HG03460 (cell line): Measurements from ENCODE around the gene MTHFR.

Experiments
- ATAC-seq: cut with Tn5 transposase; IDR thresholded peaks from one replicate; pipeline ENCODE4 v1.9.1; 2021; ENCODE audit not compliant: unreplicated experiment

MTHFR gene

GRCh38 chr1:11805422-11806306 is at the start of gene MTHFR, which contains the start of gene CLCN6:
Gene MTHFR, minus strand, starts transcription at chr1:11805964. Its CDS starts 2,848 bp downstream, at chr1:11803116.
Gene CLCN6, plus strand, starts transcription at chr1:11806191. Its CDS starts 72 bp downstream, at chr1:11806263.
- peak; percentile 78 for ATAC-seq

DNA sequence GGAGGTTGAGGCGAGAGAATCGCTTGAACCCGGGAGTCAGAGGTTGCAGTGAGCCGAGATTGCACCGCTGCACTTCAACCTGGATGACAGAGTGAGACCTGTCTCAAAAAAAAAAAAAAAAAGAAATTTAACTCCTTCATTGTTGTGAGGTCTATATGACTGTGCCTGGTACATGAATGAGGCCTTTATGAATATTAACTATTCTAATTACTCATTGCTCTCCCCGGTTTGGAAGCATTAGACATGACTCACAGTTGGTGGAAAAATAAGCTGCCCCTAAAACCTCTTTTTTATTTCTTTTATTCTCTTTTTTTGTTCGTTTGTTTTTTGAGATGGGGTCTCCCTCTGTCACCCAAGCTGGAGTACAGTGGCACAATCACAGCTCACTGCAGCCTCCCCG is 49.7 kb upstream of the MTHFR start:
- no peak for ATAC-seq

GRCh38 chr1:11854519-11854918 is 48.8 kb upstream of the MTHFR start:
- ATAC-seq: no peak

GRCh38 chr1:11851180-11851579 is 45.4 kb upstream of the MTHFR start:
- no peak for ATAC-seq

GRCh38 chr1:11850156-11850555 is 44.4 kb upstream of the MTHFR start:
- ATAC-seq: no peak

DNA sequence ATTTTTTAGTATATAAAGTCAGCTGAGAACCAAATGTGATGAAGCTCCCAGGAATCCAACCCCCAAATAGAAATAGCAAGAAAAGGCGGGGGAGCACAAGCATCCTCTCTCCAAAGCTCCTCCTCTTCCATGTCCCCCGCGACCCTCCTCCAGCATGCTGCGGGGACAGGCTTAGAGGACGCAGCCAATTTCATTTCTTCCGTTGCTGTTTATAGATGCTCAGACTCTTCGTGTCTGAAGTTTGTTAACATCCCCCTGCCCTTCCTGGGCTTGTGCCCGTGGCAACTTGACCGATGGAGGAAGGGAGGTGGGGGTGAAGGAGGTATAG is 42.6 kb upstream of the MTHFR start:
- ATAC-seq: no peak

DNA sequence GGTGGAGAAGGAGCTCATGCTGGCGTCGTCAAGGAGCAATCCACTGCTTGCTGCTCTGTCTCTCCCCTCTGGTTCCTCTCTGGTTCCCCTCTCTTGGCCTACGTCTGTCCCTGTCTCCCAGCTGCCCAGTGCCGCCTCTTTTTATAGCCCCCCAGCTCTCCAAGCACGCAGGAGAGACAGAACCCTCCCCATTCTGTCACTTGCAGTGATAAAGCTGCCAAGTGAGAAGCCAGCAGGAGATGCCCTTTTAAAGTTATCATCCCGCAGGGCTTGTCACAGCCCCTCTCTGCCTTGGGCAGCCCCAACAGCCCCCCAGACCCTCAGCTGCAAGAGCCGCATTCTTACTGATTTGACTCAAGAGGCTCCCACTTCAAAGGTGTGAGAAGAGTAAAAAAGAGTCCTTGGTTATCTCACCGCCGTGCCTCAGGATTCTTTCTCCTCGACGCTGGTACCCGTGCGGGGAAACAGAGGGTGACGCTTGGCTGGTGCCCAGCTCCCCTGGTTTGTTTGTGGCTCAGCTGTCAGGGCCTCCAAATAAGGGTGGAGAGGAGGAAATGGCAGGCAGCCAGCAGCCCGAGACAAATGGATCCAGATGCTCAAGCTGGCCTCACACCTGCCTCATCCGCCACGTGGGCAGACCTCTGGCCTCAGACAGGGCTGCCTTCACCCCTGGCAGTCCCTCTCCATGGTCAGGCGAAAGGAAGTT is 42.1 kb upstream of the MTHFR start, which contains the start of gene NPPA:
TSS of gene NPPA (minus strand) at position 117 of the 706 bp plus-strand sequence. CDS start at position 18, 99 bp downstream.
- no peak for ATAC-seq

DNA sequence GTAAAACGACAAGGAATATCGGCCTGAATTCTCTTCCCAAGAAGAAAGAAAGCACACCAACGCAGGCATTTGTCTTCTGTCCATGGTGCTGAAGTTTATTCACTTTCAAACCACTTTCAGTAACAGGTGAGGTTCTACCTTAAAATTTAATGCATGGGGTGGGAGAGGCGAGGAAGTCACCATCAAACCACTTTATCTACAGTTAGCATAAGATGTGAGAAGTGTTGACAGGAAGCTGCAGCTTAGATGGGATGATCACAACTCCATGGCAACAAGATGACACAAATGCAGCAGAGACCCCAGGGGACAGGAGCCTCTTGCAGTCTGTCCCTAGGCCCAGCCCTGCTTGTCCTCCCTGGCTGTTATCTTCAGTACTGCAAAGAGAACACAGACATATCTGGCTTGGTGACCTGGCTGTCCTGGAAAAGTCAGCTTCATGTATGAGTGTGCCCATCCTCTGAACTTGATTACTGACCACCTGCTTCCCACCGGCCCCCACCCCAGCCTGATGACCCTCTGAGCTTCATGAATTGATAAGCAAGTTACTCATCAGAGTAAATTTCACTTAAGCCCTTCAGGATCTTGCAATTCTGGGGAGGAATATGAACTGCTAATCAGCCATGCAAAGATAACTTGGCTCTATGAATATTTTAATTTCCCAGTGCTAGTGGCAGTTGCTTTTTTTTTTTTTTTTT is 40.0 kb upstream of the MTHFR start:
- no peak for ATAC-seq

GRCh38 chr1:11842154-11843041 is 36.6 kb upstream of the MTHFR start:
- no peak for ATAC-seq

DNA sequence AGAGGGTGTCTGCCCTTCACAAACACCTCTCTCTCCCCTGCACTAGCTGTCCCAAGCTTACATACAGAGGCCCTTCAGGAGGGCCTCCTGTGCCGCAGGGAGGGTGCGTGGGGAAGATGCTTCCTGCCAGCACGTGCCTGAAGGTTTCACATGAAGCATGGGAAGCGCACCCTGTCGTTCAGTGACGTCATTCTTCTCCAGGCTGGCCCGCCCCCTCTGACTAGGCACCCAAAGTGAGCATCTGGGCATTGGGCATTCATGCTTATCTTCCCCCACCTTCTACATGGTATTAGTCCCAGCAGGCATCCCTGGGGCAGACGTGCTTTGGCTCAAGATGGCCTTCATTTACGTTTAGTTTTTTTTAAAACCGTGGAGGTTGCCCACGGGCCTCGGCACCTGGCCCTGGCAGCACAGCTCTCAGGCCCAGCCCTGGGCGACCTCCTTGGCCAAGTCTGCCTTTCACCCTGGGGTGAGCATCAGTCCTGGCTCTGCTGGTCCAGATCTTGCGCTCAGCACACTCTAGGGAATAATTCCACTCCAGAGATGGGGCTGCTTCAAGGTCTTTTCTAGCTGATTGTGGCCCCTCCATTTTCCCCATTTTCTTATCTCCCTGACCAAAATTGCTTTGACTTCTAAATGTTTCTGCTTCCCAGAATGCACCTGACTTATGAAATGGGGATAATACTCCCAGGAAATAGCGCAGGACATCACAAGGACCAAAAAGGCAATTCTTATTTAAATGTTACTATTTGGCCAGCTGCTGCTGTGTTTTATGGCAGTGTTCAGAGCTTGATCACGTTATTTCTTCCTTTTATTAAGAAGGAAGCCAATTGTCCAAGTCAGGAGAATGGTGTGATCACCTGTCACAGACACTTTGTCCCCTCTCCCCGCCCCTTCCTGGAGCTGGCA is 35.7 kb upstream of the MTHFR start:
- no peak for ATAC-seq

DNA sequence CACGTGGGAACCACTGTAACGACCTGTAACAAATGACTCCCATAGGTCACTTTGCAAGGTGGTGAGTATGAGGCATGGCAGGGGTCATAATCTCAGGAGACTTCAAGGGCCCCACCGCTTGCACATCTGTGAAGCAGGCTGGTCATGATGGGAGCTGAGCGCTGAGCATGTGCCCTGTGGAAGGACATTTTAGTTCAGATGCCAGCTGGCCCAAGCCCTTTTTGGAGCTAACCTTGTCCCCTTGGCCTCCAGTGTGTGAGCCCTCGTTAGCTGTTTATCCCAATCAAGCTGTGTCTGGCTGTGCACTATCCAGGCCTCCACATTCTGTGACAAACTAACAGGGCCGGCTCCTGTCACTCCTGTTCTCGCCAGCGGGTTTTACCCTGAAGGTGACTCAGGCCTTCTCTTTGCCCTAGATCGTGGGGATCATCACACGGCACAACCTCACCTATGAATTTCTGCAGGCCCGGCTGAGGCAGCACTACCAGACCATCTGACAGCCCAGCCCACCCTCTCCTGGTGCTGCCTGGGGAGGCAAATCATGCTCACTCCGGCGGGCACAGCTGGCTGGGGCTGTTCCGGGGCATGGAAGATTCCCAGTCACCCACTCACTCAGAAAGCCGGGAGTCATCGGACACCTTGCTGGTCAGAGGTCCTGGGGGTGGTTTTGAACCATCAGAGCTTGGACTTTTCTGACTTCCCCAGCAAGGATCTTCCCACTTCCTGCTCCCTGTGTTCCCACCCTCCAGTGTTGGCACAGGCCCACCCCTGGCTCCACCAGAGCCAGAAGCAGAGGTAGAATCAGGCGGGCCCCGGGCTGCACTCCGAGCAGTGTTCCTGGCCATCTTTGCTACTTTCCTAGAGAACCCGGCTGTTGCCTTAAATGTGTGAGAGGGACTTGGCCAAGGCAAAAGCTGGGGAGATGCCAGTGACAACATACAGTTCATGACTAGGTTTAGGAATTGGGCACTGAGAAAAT is 34.3 kb upstream of the MTHFR start:
- ATAC-seq: no peak

GRCh38 chr1:11838349-11839272 is 32.8 kb upstream of the MTHFR start:
- no peak for ATAC-seq

GRCh38 chr1:11837767-11838348 is 32.1 kb upstream of the MTHFR start:
- no peak for ATAC-seq

- no peak for ATAC-seq
Observed at GRCh38 chr1:11836955-11837766, 31.4 kb upstream of the MTHFR start.

GRCh38 chr1:11835441-11836225 is 29.9 kb upstream of the MTHFR start:
- ATAC-seq: no peak
